Measurements from ENCODE around the gene LCOR.

LCOR gene

DNA sequence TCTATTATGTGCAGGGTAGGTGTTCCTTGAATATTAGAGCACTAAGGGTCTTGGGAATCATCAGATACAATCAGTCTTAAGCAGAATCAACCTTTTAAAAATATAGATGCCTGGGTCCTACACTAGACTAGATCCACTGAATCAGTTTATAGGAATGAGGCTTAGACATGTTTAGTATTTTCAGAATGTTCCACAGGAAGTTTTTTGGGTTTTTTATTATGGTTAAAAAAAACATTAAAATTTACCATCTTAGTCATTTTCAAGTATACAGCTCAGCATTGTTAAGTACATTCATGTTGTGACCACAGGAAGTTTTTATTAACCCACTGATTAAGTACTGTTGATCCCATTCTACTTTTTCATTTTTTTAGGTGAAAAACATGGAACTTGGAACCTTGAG lies 135.7 kb downstream of the LCOR start:
- H3K4me3 ChIP-seq (ENCODE audit: control insufficient read depth, low read depth, low read length) = no peak overlapping the region
- DNase-seq (ENCODE audit: low read depth) = peak; percentile 4
- TF ChIP-seq, protein P1, sequence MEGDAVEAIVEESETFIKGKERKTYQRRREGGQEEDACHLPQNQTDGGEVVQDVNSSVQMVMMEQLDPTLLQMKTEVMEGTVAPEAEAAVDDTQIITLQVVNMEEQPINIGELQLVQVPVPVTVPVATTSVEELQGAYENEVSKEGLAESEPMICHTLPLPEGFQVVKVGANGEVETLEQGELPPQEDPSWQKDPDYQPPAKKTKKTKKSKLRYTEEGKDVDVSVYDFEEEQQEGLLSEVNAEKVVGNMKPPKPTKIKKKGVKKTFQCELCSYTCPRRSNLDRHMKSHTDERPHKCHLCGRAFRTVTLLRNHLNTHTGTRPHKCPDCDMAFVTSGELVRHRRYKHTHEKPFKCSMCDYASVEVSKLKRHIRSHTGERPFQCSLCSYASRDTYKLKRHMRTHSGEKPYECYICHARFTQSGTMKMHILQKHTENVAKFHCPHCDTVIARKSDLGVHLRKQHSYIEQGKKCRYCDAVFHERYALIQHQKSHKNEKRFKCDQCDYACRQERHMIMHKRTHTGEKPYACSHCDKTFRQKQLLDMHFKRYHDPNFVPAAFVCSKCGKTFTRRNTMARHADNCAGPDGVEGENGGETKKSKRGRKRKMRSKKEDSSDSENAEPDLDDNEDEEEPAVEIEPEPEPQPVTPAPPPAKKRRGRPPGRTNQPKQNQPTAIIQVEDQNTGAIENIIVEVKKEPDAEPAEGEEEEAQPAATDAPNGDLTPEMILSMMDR (conservative IDR thresholded peaks at IDR 0.05; ENCODE audit: control insufficient read depth, insufficient read depth, low read depth, low read length) = no peak

DNA sequence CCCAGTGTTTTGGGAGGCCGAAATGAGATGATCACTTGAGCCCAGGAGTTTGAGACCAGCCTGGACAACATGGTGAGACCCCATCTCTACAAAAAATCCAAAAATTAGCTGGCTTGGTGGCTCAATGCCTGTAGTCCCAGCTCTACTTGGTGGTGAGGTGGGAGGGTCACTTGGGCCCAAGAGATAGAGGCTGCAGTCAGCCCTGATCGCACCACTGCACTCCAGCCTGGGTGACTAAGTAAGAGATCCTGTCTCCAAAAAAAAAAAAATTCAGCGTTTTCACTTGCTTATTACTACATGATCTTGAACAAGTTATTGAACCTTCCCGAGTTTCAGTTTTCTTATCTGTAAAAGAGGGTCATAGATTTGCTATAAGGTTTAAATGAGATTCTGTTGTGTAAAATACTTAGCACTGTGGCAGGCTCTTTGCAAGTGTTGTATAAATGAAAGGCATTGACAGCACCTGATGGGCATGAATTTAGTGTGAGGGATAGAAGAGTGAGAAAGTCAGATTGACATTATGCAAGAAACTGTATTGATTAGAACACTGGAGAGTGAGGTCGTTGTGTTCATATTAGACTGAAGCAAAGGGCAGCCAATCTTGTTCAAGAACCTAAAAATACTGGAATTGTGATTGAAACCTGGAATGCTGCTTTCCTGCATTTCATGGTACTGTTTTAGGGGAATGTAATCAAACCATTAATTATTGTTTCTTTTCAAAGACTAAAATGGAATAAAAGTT lies 136.8 kb downstream of the LCOR start:
- TF ChIP-seq, protein P1 (conservative IDR thresholded peaks at IDR 0.05; ENCODE audit: control insufficient read depth, insufficient read depth, low read depth, low read length) = no peak
- DNase-seq (ENCODE audit: low read depth) = no peak
- H3K4me3 ChIP-seq (ENCODE audit: control insufficient read depth, low read depth, low read length) = no peak overlapping the region

DNA sequence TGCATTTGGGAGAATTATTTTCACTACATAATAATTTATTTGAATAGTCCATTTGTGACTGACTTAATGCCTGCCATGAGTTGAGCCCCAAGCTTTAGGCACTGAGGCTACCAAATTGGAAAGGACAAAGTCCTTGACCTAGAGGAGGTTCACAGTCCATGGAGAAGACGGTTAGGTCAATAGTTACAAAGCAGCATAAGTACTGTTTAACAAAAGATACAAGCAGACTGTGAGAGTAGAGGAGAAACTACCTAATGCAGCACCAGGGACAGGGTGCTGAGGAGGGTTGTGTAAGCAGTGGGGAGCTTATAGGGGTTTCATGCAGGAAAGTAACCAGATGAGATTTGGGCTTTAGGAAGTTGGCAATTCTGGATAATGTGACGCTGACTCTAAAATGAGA lies 139.2 kb downstream of the LCOR start:
- TF ChIP-seq, protein P1 (conservative IDR thresholded peaks at IDR 0.05; ENCODE audit: control insufficient read depth, insufficient read depth, low read depth, low read length) = no peak
- no peak overlapping the region for H3K4me3 ChIP-seq (ENCODE audit: control insufficient read depth, low read depth, low read length)
- no peak for DNase-seq (ENCODE audit: low read depth)

DNA sequence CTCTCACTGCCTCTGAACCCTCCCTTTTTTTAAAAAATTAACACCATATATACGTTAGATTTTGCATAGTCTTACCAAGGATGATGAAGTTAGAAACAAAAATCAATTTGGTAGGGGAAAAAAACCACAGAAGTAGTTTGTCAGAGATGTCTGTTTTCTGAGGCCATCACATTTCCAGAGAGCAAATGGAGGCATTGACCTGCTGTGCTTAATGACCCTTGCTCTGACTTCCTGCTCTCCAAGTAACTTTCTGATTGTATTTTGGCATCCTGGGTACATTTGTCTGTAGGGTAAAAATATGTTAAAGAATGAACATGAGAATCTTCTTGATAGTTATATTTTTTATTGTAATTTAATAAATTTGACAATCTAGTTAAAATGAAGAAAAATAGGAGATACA lies 140.2 kb downstream of the LCOR start:
- H3K4me3 ChIP-seq (ENCODE audit: control insufficient read depth, low read depth, low read length) = no peak overlapping the region
- TF ChIP-seq, protein P1 (conservative IDR thresholded peaks at IDR 0.05; ENCODE audit: control insufficient read depth, insufficient read depth, low read depth, low read length) = no peak
- DNase-seq (ENCODE audit: low read depth) = no peak

DNA sequence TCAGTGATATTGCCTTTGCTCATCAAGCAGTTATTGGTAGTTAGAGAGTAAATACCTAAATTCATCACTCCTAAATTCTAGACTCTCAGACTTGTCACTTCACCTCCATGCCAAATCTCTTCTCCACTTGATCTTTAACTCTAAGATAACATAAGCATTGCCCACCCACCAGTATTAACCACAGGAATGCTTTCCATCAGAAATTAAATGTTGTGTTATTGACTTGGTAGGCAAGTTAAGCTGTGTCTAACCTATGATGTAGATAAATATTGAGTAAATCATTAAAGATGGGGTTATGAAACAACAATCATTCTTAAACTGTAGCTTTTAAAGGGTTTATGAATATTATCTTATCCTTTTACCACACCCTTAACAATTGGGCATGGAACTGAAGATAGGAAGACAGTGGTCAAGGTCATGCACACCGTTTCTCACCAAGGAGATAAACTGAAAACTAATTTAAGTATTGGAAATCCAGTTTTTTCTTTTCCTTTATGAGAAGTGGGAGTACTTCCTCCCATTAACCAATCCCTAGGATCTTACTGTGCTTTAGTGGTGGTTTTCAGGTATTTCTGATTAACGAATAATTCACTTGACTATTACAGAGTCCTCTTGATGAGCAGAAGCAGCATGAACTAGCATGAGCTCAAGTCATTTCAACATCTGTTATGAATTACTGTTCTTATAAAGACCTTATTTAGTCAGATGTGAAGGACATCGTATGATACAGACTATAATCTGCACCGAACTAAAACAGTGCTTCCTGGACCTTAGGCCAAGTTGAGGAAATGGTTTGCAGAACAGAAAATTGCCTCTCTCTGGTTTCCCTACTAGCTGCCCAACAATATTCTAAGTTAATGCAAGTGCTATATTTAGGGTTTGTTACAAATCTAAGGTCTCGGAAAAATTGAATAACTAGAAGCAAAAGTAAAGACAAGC lies 142.0 kb downstream of the LCOR start:
- TF ChIP-seq, protein P1 (conservative IDR thresholded peaks at IDR 0.05; ENCODE audit: control insufficient read depth, insufficient read depth, low read depth, low read length) = no peak
- no peak overlapping the region for H3K4me3 ChIP-seq (ENCODE audit: control insufficient read depth, low read depth, low read length)
- DNase-seq (ENCODE audit: low read depth) = peak; percentile 69

DNA sequence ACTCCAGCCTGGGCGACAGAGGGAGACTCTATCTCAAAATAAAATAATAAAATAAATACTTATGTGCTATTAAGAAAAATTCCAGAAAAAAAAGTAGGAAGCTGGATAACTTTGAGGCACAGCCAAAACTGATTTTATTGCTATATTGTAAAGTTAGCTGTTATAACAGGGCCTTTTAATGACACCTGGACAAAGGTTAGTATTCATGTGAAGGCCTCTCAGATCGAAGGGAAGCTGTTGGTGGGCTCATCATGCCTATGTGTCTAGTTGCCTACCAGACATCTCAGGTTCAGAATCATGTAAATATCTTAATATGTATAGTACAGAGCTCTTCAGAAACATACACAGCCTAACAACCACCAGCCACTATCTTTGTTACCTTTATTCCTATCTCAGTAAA lies 143.0 kb downstream of the LCOR start:
- H3K4me3 ChIP-seq (ENCODE audit: control insufficient read depth, low read depth, low read length) = no peak overlapping the region
- no peak for DNase-seq (ENCODE audit: low read depth)
- TF ChIP-seq, protein P1 (conservative IDR thresholded peaks at IDR 0.05; ENCODE audit: control insufficient read depth, insufficient read depth, low read depth, low read length) = no peak

Data from fibroblast of mammary gland (primary cell).